IMR-90 (cell line): ENCODE results near the gene ITIH5.

ENCODE experiments used
- RFX5 ChIP-seq: IDR thresholded peaks from 2 replicates; pipeline ENCODE4 v1.8.0; 2012; ENCODE audit warnings: low read depth, mild to moderate bottlenecking, low read length, moderate library complexity
- TF ChIP-seq, protein P1 (sequence below): fragments of 150-350 bp; IDR thresholded peaks from 2 replicates; pipeline ENCODE4 v1.6.1; 2017; ENCODE audit warnings: mild to moderate bottlenecking, antibody characterized with exemption, low read length, low read depth
- TF ChIP-seq, protein P2 (sequence below): conservative IDR thresholded peaks from 2 replicates; pipeline ENCODE4 v1.5.1; 2012; ENCODE audit warnings: mild to moderate bottlenecking, low read depth, low read length, improper control_type of control experiment

DNA sequence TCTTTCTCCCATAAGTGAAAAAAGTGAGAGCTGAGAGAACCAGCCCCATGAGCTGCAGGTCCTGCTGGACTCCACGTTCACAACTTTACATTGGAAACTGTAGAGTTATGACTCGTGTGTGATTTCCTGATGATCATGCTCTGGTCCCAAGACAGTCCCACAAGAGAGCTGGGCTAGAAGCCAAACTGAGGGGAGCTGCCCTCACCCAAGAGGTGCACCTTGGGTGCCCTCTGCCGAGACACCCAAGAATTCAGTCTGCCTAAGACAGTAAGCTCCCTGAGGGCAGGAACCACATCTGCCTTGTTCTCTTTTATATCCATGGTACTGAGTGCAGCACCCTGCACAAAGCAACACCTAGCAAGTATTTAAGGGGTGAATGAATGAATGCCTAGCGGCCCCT is 143.1 kb downstream of the ITIH5 start:
- TF ChIP-seq, protein P1, sequence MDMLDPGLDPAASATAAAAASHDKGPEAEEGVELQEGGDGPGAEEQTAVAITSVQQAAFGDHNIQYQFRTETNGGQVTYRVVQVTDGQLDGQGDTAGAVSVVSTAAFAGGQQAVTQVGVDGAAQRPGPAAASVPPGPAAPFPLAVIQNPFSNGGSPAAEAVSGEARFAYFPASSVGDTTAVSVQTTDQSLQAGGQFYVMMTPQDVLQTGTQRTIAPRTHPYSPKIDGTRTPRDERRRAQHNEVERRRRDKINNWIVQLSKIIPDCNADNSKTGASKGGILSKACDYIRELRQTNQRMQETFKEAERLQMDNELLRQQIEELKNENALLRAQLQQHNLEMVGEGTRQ, result no peak
- TF ChIP-seq RFX5, result no peak
- TF ChIP-seq, protein P2, sequence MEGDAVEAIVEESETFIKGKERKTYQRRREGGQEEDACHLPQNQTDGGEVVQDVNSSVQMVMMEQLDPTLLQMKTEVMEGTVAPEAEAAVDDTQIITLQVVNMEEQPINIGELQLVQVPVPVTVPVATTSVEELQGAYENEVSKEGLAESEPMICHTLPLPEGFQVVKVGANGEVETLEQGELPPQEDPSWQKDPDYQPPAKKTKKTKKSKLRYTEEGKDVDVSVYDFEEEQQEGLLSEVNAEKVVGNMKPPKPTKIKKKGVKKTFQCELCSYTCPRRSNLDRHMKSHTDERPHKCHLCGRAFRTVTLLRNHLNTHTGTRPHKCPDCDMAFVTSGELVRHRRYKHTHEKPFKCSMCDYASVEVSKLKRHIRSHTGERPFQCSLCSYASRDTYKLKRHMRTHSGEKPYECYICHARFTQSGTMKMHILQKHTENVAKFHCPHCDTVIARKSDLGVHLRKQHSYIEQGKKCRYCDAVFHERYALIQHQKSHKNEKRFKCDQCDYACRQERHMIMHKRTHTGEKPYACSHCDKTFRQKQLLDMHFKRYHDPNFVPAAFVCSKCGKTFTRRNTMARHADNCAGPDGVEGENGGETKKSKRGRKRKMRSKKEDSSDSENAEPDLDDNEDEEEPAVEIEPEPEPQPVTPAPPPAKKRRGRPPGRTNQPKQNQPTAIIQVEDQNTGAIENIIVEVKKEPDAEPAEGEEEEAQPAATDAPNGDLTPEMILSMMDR, result no peak
